ENCODE results near the gene CELF5.
"Not testable (repeated sequence)": the region's sequence is repeated elsewhere in the genome, so short reads cannot be mapped to it uniquely, and the experiment has no call there.

Gene CELF5

GRCh38 chr19:3207461-3208242 lies 16.8 kb upstream of the CELF5 start:
- no peak for DNase-seq (ENCODE audit: low read depth in 3 of 3)

GRCh38 chr19:3208317-3209207 lies 15.9 kb upstream of the CELF5 start:
- DNase-seq (ENCODE audit: low read depth in 3 of 3) = no peak

- DNase-seq (ENCODE audit: low read depth in 3 of 3) = peak; percentile 51 to 73 (median 52)
Observed at GRCh38 chr19:3210347-3211017, 14.0 kb upstream of the CELF5 start.

GRCh38 chr19:3211191-3211590 lies 13.3 kb upstream of the CELF5 start:
- no peak for DNase-seq (ENCODE audit: low read depth in 3 of 3)

- no peak for DNase-seq (ENCODE audit: low read depth in 3 of 3)
Observed at GRCh38 chr19:3213159-3213558, 11.3 kb upstream of the CELF5 start.

GRCh38 chr19:3216874-3217273 lies 7.6 kb upstream of the CELF5 start:
- DNase-seq (ENCODE audit: low read depth in 3 of 3) = no peak

GRCh38 chr19:3220576-3220975 lies 3.9 kb upstream of the CELF5 start:
- no peak for DNase-seq (ENCODE audit: low read depth in 3 of 3)

GRCh38 chr19:3221576-3221975 lies 2.9 kb upstream of the CELF5 start:
- not testable (repeated sequence) for DNase-seq (ENCODE audit: low read depth in 3 of 3)

GRCh38 chr19:3222709-3223108 lies 1.8 kb upstream of the CELF5 start:
- DNase-seq (ENCODE audit: low read depth in 3 of 3) = no peak

- DNase-seq (ENCODE audit: low read depth in 3 of 3) = no peak
Observed at GRCh38 chr19:3225169-3225485, 666 bp downstream of the CELF5 start.

GRCh38 chr19:3225677-3226093 lies 1.2 kb downstream of the CELF5 start:
- DNase-seq (ENCODE audit: low read depth in 3 of 3) = no peak

GRCh38 chr19:3227054-3227626 lies 2.7 kb downstream of the CELF5 start:
- DNase-seq (ENCODE audit: low read depth in 3 of 3) = no peak

GRCh38 chr19:3229346-3229743 lies 4.9 kb downstream of the CELF5 start:
- no peak for DNase-seq (ENCODE audit: low read depth in 3 of 3)

- DNase-seq (ENCODE audit: low read depth in 3 of 3) = no peak
Observed at GRCh38 chr19:3229888-3230496, 5.5 kb downstream of the CELF5 start.

GRCh38 chr19:3231288-3231687 lies 6.8 kb downstream of the CELF5 start:
- no peak for DNase-seq (ENCODE audit: low read depth in 3 of 3)

- DNase-seq (ENCODE audit: low read depth in 3 of 3) = no peak
Observed at GRCh38 chr19:3233116-3233515, 8.7 kb downstream of the CELF5 start.

GRCh38 chr19:3233831-3234230 lies 9.4 kb downstream of the CELF5 start:
- no peak for DNase-seq (ENCODE audit: low read depth in 3 of 3)

- DNase-seq (ENCODE audit: low read depth in 3 of 3) = peak in 1 of 3 experiments; percentile 36
Observed at GRCh38 chr19:3234800-3235199, 10.3 kb downstream of the CELF5 start.

GRCh38 chr19:3235604-3236003 lies 11.1 kb downstream of the CELF5 start:
- not testable (repeated sequence) for DNase-seq (ENCODE audit: low read depth in 3 of 3)

- DNase-seq (ENCODE audit: low read depth in 3 of 3) = no peak
Observed at GRCh38 chr19:3236272-3236671, 11.8 kb downstream of the CELF5 start.

GRCh38 chr19:3238066-3238561 lies 13.7 kb downstream of the CELF5 start:
- DNase-seq (ENCODE audit: low read depth in 3 of 3) = no peak

Data from stimulated activated CD4-positive, alpha-beta T cell treated with anti-CD3 and anti-CD28 coated beads, TNF-alpha, amount 100 ng/mL, for 24 hours (primary cell).